Activated CD4-positive, alpha-beta T cell treated with anti-CD3 and anti-CD28 coated beads, Interleukin-10, Interleukin-2, amounts not matched to agents 100 ng/mL and 50 ng/mL, durations not matched to agents 16 hours and 8 hours (primary cell): Measurements from ENCODE around the gene ZNF280D.
A peak's percentile ranks its signal among the peaks of the same experiment; 100 is the strongest.

Source experiments
- DNase-seq: peaks from one replicate; pipeline ENCODE4 v3.0.0-alpha.2; 2020

ZNF280D gene

GRCh38 chr15:56749982-56750381, 16.7 kb upstream of the ZNF280D start:
- no peak for DNase-seq

GRCh38 chr15:56744701-56745683, 11.7 kb upstream of the ZNF280D start:
- DNase-seq: no peak

GRCh38 chr15:56741541-56741940, 8.2 kb upstream of the ZNF280D start:
- no peak for DNase-seq

GRCh38 chr15:56739964-56740640, 6.8 kb upstream of the ZNF280D start:
- DNase-seq: peak; percentile 17

- DNase-seq: no peak
Measured at GRCh38 chr15:56739474-56739873, 6.2 kb upstream of the ZNF280D start.

- no peak for DNase-seq
Measured at GRCh38 chr15:56737791-56738190, 4.5 kb upstream of the ZNF280D start.

- DNase-seq: no peak
Measured at GRCh38 chr15:56736881-56737707, 3.8 kb upstream of the ZNF280D start.

GRCh38 chr15:56736308-56736707, 3.0 kb upstream of the ZNF280D start:
- no peak for DNase-seq

- DNase-seq: no peak
Measured at GRCh38 chr15:56735589-56735988, 2.3 kb upstream of the ZNF280D start.

- DNase-seq: no peak
Measured at GRCh38 chr15:56734013-56734635, 815 bp upstream of the ZNF280D start.

GRCh38 chr15:56732886-56733135, 498 bp downstream of the ZNF280D start:
- no peak for DNase-seq

GRCh38 chr15:56732135-56732885, 999 bp downstream of the ZNF280D start:
- peak; percentile 8 for DNase-seq

- no peak for DNase-seq
Measured at GRCh38 chr15:56731548-56731947, 1.8 kb downstream of the ZNF280D start.

- DNase-seq: no peak
Measured at GRCh38 chr15:56729561-56729960, 3.7 kb downstream of the ZNF280D start.

- no peak for DNase-seq
Measured at GRCh38 chr15:56725386-56725785, 7.9 kb downstream of the ZNF280D start.

GRCh38 chr15:56724232-56724631, 9.1 kb downstream of the ZNF280D start:
- no peak for DNase-seq

- no peak for DNase-seq
Measured at GRCh38 chr15:56723787-56724186, 9.5 kb downstream of the ZNF280D start.

GRCh38 chr15:56719774-56720555, 13.3 kb downstream of the ZNF280D start:
- peak; percentile 25 for DNase-seq

GRCh38 chr15:56719021-56719612, 14.2 kb downstream of the ZNF280D start:
- no peak for DNase-seq

- DNase-seq: no peak
Measured at GRCh38 chr15:56718560-56718959, 14.7 kb downstream of the ZNF280D start.

GRCh38 chr15:56716334-56716733, 17.0 kb downstream of the ZNF280D start:
- no peak for DNase-seq
